SK-N-SH (cell line): Measurements from ENCODE around the gene GALNS. TPM values are rescaled to one million over a fixed set of nuclear protein-coding genes. Genes with fewer than 3 reads are reported as not detected.

Experiments
- CTCF ChIA-PET: fragments of 300-600, 350-600 bp; formaldehyde crosslinking; extraction: SDS; loops from one replicate; lab custom pipeline; 2021; lab: Yijun Ruan, JAX
- POLR2A ChIA-PET: fragments of 350-600 bp; sonication (Branson Sonifier 250); formaldehyde crosslinking; extraction: SDS; loops from one replicate; lab custom pipeline; 2020; ENCODE audit warnings: antibody characterized with exemption, inconsistent platforms; lab: Yijun Ruan, JAX
- DNase-seq: peaks from one replicate; pipeline ENCODE4 v3.0.0; 2012
- H2AFZ ChIP-seq: fragments of 200-600 bp; sonication (generic); 2 replicates; pipeline ENCODE4 v1.8.1; 2016; ENCODE audit warnings: antibody characterized with exemption, mild to moderate bottlenecking, low read depth
- H3F3A ChIP-seq: fragments of 200-600 bp; sonication (generic); replicated peaks from 2 replicates; pipeline ENCODE3; 2016; ENCODE audit warnings: antibody characterized with exemption, mild to moderate bottlenecking; ENCODE audit not compliant: insufficient read depth
- H3K27ac ChIP-seq, 2 experiments: fragments of 200-500 bp in 1 of 2; fragments of 200-600 bp in 1 of 2; sonication (Bioruptor generic) in 1 of 2; sonication (generic), shearing (Covaris generic) in 1 of 2; 2 replicates each; pipeline versions ENCODE4 v1.5.1 to v1.6.1; 2014 to 2016; ENCODE audit warnings: low read depth in 2 of 2, inconsistent platforms in 1 of 2, low read length in 1 of 2, mild to moderate bottlenecking in 1 of 2, mixed read lengths in 1 of 2
- H3K27me3 ChIP-seq: fragments of 200-600 bp; sonication (generic), shearing (Covaris generic); 2 replicates; pipeline ENCODE4 v1.6.1; 2016; ENCODE audit warnings: mixed run types; ENCODE audit not compliant: insufficient read depth
- H3K36me3 ChIP-seq, 2 experiments: fragments of 200-500 bp in 1 of 2; fragments of 200-600 bp in 1 of 2; sonication (Bioruptor generic) in 1 of 2; sonication (generic) in 1 of 2; replicated peaks in 1 of 2; 2 replicates each; pipeline versions ENCODE3 to v1.5.1; 2014 to 2016; ENCODE audit warnings: low read length in 1 of 2, mild to moderate bottlenecking in 1 of 2; ENCODE audit not compliant: insufficient read depth in 2 of 2, control insufficient read depth in 1 of 2
- H3K4me1 ChIP-seq, 2 experiments: fragments of 200-500 bp in 1 of 2; fragments of 200-600 bp in 1 of 2; sonication (Bioruptor generic) in 1 of 2; sonication (generic), shearing (Covaris generic) in 1 of 2; 2 replicates each; pipeline versions ENCODE4 v1.5.1 to v1.6.1; 2014 to 2016; ENCODE audit warnings: low read depth in 1 of 2, low read length in 1 of 2, mixed run types in 1 of 2; ENCODE audit not compliant: insufficient read depth in 2 of 2, control insufficient read depth in 1 of 2
- H3K4me2 ChIP-seq: fragments of 200-600 bp; sonication (generic), shearing (Covaris generic); 2 replicates; pipeline ENCODE4 v1.6.1; 2017; ENCODE audit warnings: mixed run types
- H3K4me3 ChIP-seq, 2 experiments: fragments of 200-500 bp in 1 of 2; fragments of 200-600 bp in 1 of 2; sonication (Bioruptor generic) in 1 of 2; sonication (generic), shearing (Covaris generic) in 1 of 2; 2 replicates each; pipeline versions ENCODE4 v1.5.1 to v1.8.1; 2014 to 2016; ENCODE audit warnings: low read depth in 2 of 2, inconsistent platforms in 1 of 2, low read length in 1 of 2, mild to moderate bottlenecking in 1 of 2, mixed read lengths in 1 of 2, moderate library complexity in 1 of 2
- H3K79me2 ChIP-seq: fragments of 200-600 bp; sonication (generic); 2 replicates; pipeline ENCODE4 v1.8.1; 2017; ENCODE audit warnings: mild to moderate bottlenecking; ENCODE audit not compliant: insufficient read depth
- H3K9ac ChIP-seq: fragments of 200-600 bp; sonication (generic); 2 replicates; pipeline ENCODE4 v1.6.1; 2017; ENCODE audit warnings: mixed run types
- H3K9me2 ChIP-seq: fragments of 200-600 bp; sonication (generic); 2 replicates; pipeline ENCODE4 v1.6.1; 2017; ENCODE audit warnings: mixed run types
- H3K9me3 ChIP-seq: fragments of 200-600 bp; sonication (generic); 2 replicates; pipeline ENCODE4 v1.6.1; 2017; ENCODE audit warnings: mixed run types, mild to moderate bottlenecking, moderate library complexity
- H4K20me1 ChIP-seq: fragments of 200-600 bp; sonication (generic); 2 replicates; pipeline ENCODE4 v1.6.1; 2017; ENCODE audit warnings: mild to moderate bottlenecking, mixed run types; ENCODE audit not compliant: insufficient read depth
- FOXJ3 ChIP-seq: sonication (generic); formaldehyde crosslinking; IDR thresholded peaks from 2 replicates; pipeline ENCODE4 v1.5.1; 2020; ENCODE audit warnings: mild to moderate bottlenecking, missing genetic modification reagents
- GABPA ChIP-seq: IDR thresholded peaks from 2 replicates; pipeline ENCODE4 v1.4.0; 2012; ENCODE audit warnings: low read depth, mild to moderate bottlenecking
- IRF3 ChIP-seq: fragments of 150-350 bp; IDR thresholded peaks from 2 replicates; pipeline ENCODE4 v1.6.1; 2016; ENCODE audit warnings: mild to moderate bottlenecking, low read depth, low read length
- JUND ChIP-seq: IDR thresholded peaks from 2 replicates; pipeline ENCODE4 v1.4.0; 2012
- MEF2A ChIP-seq: IDR thresholded peaks from 2 replicates; pipeline ENCODE4 v1.4.0; 2012; ENCODE audit warnings: low read depth, borderline replicate concordance
- MXI1 ChIP-seq: IDR thresholded peaks from 2 replicates; pipeline ENCODE4 v1.6.1; 2012; ENCODE audit warnings: mild to moderate bottlenecking, low read depth, low read length, improper control_type of control experiment
- NFIC ChIP-seq: IDR thresholded peaks from 2 replicates; pipeline ENCODE4 v1.4.0; 2012; ENCODE audit warnings: borderline replicate concordance
- POLR2AphosphoS5 ChIP-seq: IDR thresholded peaks from 2 replicates; pipeline ENCODE4 v1.6.1; 2012; ENCODE audit warnings: low read depth, low read length
- RAD21 ChIP-seq: IDR thresholded peaks from 2 replicates; pipeline ENCODE4 v1.6.1; 2012; ENCODE audit warnings: mild to moderate bottlenecking, low read length
- REST ChIP-seq: IDR thresholded peaks from 2 replicates; pipeline ENCODE4 v1.6.1; 2012; ENCODE audit warnings: mild to moderate bottlenecking, low read depth, low read length, moderate library complexity
- SIN3A ChIP-seq: IDR thresholded peaks from 2 replicates; pipeline ENCODE4 v1.6.1; 2012; ENCODE audit warnings: low read depth, mild to moderate bottlenecking, low read length, moderate library complexity, borderline replicate concordance
- SMC3 ChIP-seq: IDR thresholded peaks from 2 replicates; pipeline ENCODE4 v1.6.1; 2012; ENCODE audit warnings: low read depth, low read length, improper control_type of control experiment
- TAF1 ChIP-seq: IDR thresholded peaks from 2 replicates; pipeline ENCODE4 v1.6.1; 2012; ENCODE audit warnings: low read depth, mild to moderate bottlenecking, low read length, moderate library complexity, borderline replicate concordance
- TCF12 ChIP-seq: IDR thresholded peaks from 2 replicates; pipeline ENCODE4 v1.4.0; 2012
- ZBTB33 ChIP-seq: IDR thresholded peaks from 2 replicates; pipeline ENCODE4 v1.4.0; 2012; ENCODE audit warnings: low read depth, borderline replicate concordance
- WGBS: methylation state at CpG from one replicate; pipeline ENCODE4 v1.1.6; 2017; ENCODE audit warnings: low lambda C conversion rate; 5-methylcytosine and 5-hydroxymethylcytosine counted together
- polyA plus RNA-seq, 3 experiments: library from polyadenylated mRNA; depleted of rRNA; stranded (reverse); fragments of >200 nt; gene quantifications; 2 replicates each; pipeline ENCODE4 v1.2.3, GENCODE V29; 2012
- TF ChIP-seq, protein P1 (sequence below): IDR thresholded peaks from 2 replicates; pipeline ENCODE4 v1.4.0; 2012; ENCODE audit warnings: low read depth

The GALNS gene
- polyA plus RNA-seq, 1 of the 3 experiments (the other 2 are of a cell fraction): 16.5 TPM

GRCh38 chr16:88864521-88864920 is 7.8 kb upstream of the GALNS start:
- Histone ChIP-seq H3K9me2 (no peaks in the 10 kb centered on the region), H3F3A (no peaks in the 10 kb centered on the region), H4K20me1 (no peaks in the 10 kb centered on the region), H3K27me3 (peaks cover 23% of the 10 kb centered on the region), H3K36me3 (peaks cover 3 to 22% of the 10 kb centered on the region in 2 experiments), H3K4me1 (no peaks in the 10 kb centered on the region), H2AFZ (no peak overlapping the region), H3K27ac (no peak overlapping the region), H3K9me3 (no peaks in the 10 kb centered on the region), H3K79me2 (no peaks in the 10 kb centered on the region), H3K4me2 (no peak overlapping the region), H3K4me3 (no peak overlapping the region), H3K9ac (no peak overlapping the region)
- 84% methylated on average over 5 of the region's 18 CpGs for WGBS
- TF ChIP-seq SMC3 (no peak), ZBTB33 (no peak), JUND (no peak), MEF2A (no peak), TCF12 (no peak), IRF3 (no peak), TAF1 (no peak), NFIC (no peak), MXI1 (no peak), FOXJ3 (CRISPR knock-in tag) (no peak), POLR2AphosphoS5 (no peak), REST (no peak), RAD21 (no peak), GABPA (no peak), SIN3A (no peak)
- TF ChIP-seq, protein P1, sequence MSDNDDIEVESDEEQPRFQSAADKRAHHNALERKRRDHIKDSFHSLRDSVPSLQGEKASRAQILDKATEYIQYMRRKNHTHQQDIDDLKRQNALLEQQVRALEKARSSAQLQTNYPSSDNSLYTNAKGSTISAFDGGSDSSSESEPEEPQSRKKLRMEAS: no peak
- ChIA-PET POLR2A (no interaction called here), CTCF (interaction anchor here (0.6 to 1.6 kb wide), 5 partner anchors 9 to 303 kb away, joined by 3 to 7 read pairs (median 3); no protein-coding TSS in a partner anchor)
- DNase-seq: no peak
